Endothelial cell of umbilical vein (primary cell): ENCODE data around the gene C19orf25. TPM values are rescaled to one million over a fixed set of nuclear protein-coding genes. Genes with fewer than 3 reads are reported as not detected.

Experiments
- BruUV-seq: library from RNA; stranded (reverse); fragments of 400-500 nt; replicated peaks from 2 replicates; lab custom pipeline; 2021; lab: Mats Ljungman, UMichigan
- CTCF ChIA-PET: fragments of 300-600, 350-600 bp; sonication (Branson Sonifier 250); formaldehyde crosslinking; loops from one replicate; lab custom pipeline; 2021; ENCODE audit warnings: antibody characterized with exemption, inconsistent platforms; lab: Charles Lee
- POLR2A ChIA-PET: fragments of 300-600, 350-600 bp; sonication (Branson Sonifier 250); formaldehyde crosslinking; loops from one replicate; lab custom pipeline; 2021; ENCODE audit warnings: antibody characterized with exemption, inconsistent platforms; lab: Charles Lee
- DNase-seq: peaks from one replicate; pipeline ENCODE4 v3.0.0-alpha.2; 2011; ENCODE audit warnings: low read depth, low spot score
- FAIRE-seq: peaks from 2 replicates; lab custom pipeline; 2011; peaks lifted over from hg19 to GRCh38; lab: Jason Lieb, UNC
- H2AFZ ChIP-seq: 2 replicates; pipeline ENCODE4 v1.6.0; 2012; ENCODE audit warnings: low read depth, low read length, control low read depth, inconsistent platforms
- H3K27ac ChIP-seq: 2 replicates; pipeline ENCODE4 v1.5.1; 2011; ENCODE audit warnings: low read depth, mild to moderate bottlenecking, control low read depth, low read length, moderate library complexity; ENCODE audit not compliant: insufficient read depth
- H3K27me3 ChIP-seq, 2 experiments: 2 replicates each; pipeline versions ENCODE4 v1.6.0 to v1.6.1; 2011; ENCODE audit warnings: low read length in 2 of 2, mixed read lengths in 1 of 2; ENCODE audit not compliant: control insufficient read depth in 2 of 2, insufficient read depth in 2 of 2
- H3K36me3 ChIP-seq, 2 experiments: 2 replicates in 1 of 2; 3 replicates in 1 of 2; pipeline ENCODE4 v1.5.1; 2011; ENCODE audit warnings: low read length in 2 of 2, mild to moderate bottlenecking in 1 of 2, moderate library complexity in 1 of 2; ENCODE audit not compliant: control insufficient read depth in 2 of 2, insufficient read depth in 2 of 2; ENCODE audit errors: extremely low read depth in 1 of 2
- H3K4me1 ChIP-seq: 3 replicates; pipeline ENCODE4 v1.5.1; 2011; ENCODE audit warnings: mild to moderate bottlenecking, low read length; ENCODE audit not compliant: control insufficient read depth, insufficient read depth; ENCODE audit errors: extremely low read depth
- H3K4me2 ChIP-seq: 2 replicates; pipeline ENCODE4 v1.6.1; 2011; ENCODE audit warnings: low read length, control low read depth, mixed read lengths; ENCODE audit not compliant: insufficient read depth
- H3K4me3 ChIP-seq, 3 experiments: fragments of 200-600 bp in 1 of 3; sonication (generic), shearing (Covaris generic) in 1 of 3; replicated peaks in 1 of 3; 2 replicates each; pipeline ENCODE4 v1.5.1; 2011 to 2016; ENCODE audit warnings: control low read depth in 3 of 3, low read length in 3 of 3, mild to moderate bottlenecking in 2 of 3, inconsistent platforms in 1 of 3, low read depth in 1 of 3, moderate library complexity in 1 of 3; ENCODE audit not compliant: insufficient read depth in 1 of 3
- H3K79me2 ChIP-seq: 2 replicates; pipeline ENCODE4 v1.6.0; 2012; ENCODE audit warnings: low read length, inconsistent platforms; ENCODE audit not compliant: control insufficient read depth, insufficient read depth
- H3K9ac ChIP-seq: replicated peaks from 2 replicates; pipeline ENCODE3; 2011; ENCODE audit warnings: low read length, control low read depth; ENCODE audit not compliant: insufficient read depth; ENCODE audit errors: extremely low read depth
- H3K9me1 ChIP-seq: replicated peaks from 3 replicates; pipeline ENCODE4 v1.6.0; 2011; ENCODE audit warnings: mild to moderate bottlenecking, low read length; ENCODE audit not compliant: control insufficient read depth, insufficient read depth; ENCODE audit errors: extremely low read depth
- H3K9me3 ChIP-seq: replicated peaks from 2 replicates; pipeline ENCODE4 v1.5.1; 2012; ENCODE audit warnings: low read length, inconsistent platforms; ENCODE audit not compliant: control insufficient read depth, insufficient read depth
- H4K20me1 ChIP-seq: replicated peaks from 2 replicates; pipeline ENCODE3; 2011; ENCODE audit warnings: mild to moderate bottlenecking, low read length; ENCODE audit not compliant: control insufficient read depth, insufficient read depth; ENCODE audit errors: extremely low read depth
- EZH2 ChIP-seq: IDR thresholded peaks from 2 replicates; pipeline ENCODE4 v1.6.1; 2012; ENCODE audit warnings: borderline replicate concordance, low read depth, mild to moderate bottlenecking, moderate library complexity, low read length, inconsistent platforms; ENCODE audit not compliant: severe bottlenecking
- FOS ChIP-seq: IDR thresholded peaks from 2 replicates; pipeline ENCODE4 v1.6.1; 2011; ENCODE audit warnings: mild to moderate bottlenecking, low read length, moderate library complexity, borderline replicate concordance; ENCODE audit not compliant: insufficient read depth
- GATA2 ChIP-seq: IDR thresholded peaks from 2 replicates; pipeline ENCODE4 v1.7.0; 2011; ENCODE audit warnings: low read depth, mild to moderate bottlenecking, moderate library complexity, mixed read lengths, low read length; ENCODE audit not compliant: insufficient read length, insufficient read depth
- JUN ChIP-seq: IDR thresholded peaks from 2 replicates; pipeline ENCODE4 v1.6.1; 2011; ENCODE audit warnings: borderline replicate concordance, low read depth; ENCODE audit not compliant: insufficient read length, insufficient read depth
- MYC ChIP-seq: IDR thresholded peaks from one replicate; pipeline ENCODE4 v1.6.1; 2011; ENCODE audit warnings: mild to moderate bottlenecking, low read depth, low read length
- POLR2A ChIP-seq: IDR thresholded peaks from 2 replicates; pipeline ENCODE4 v1.6.1; 2012; ENCODE audit warnings: low read depth, mild to moderate bottlenecking, control low read depth, low read length
- POLR2AphosphoS5 ChIP-seq: IDR thresholded peaks from 2 replicates; pipeline ENCODE4 v1.6.1; 2012; ENCODE audit warnings: low read depth, mild to moderate bottlenecking, control low read depth, low read length, moderate library complexity; ENCODE audit not compliant: insufficient read depth
- dilution Hi-C: fragments of 300-500 bp; cut with MboI; formaldehyde crosslinking; loops from one replicate; pipeline ENCODE4 v1.15.0; 2019; ENCODE audit warnings: low sequenced_read_pairs; ENCODE audit not compliant: extremely low pct_ligation_motif_present
- intact Hi-C: fragments of 100-400 bp; cut with micrococcal nuclease; formaldehyde crosslinking; loops from one replicate; pipeline ENCODE4 v1.10.0; 2022
- polyA plus RNA-seq, 4 experiments: library from polyadenylated mRNA; depleted of rRNA in 3 of 4; stranded (reverse) in 3 of 4; unstranded in 1 of 4; fragments of >200 nt; gene quantifications; 2 replicates each; pipeline versions ENCODE4 v1.2.1 to v1.2.3, GENCODE V29; 2011 to 2012; ENCODE audit warnings: missing spikeins in 1 of 4
- total RNA-seq: library from RNA; stranded (reverse); gene quantifications from 2 replicates; pipeline ENCODE4 v1.2.3, GENCODE V29; 2021
- TF ChIP-seq, protein P1 (sequence below), 2 donors: IDR thresholded peaks; 1 replicate in 1 of 2; 2 replicates in 1 of 2; pipeline ENCODE4 v1.5.1; 2011; ENCODE audit warnings: low read length in 2 of 2, mild to moderate bottlenecking in 2 of 2, moderate library complexity in 2 of 2, control low read depth in 1 of 2, inconsistent platforms in 1 of 2, low read depth in 1 of 2; ENCODE audit not compliant: insufficient read depth in 1 of 2; ENCODE audit errors: extremely low read depth in 1 of 2
- TF ChIP-seq, protein P2 (sequence below): IDR thresholded peaks from 2 replicates; pipeline ENCODE4 v1.6.1; 2011; ENCODE audit not compliant: insufficient read depth, insufficient read length

Gene C19orf25
- total and polyA plus RNA-seq, 2 donors (not counting 3 experiments of a cell fraction or from before 2014, with no cell fraction given): 28.0 to 34.6 TPM

DNA sequence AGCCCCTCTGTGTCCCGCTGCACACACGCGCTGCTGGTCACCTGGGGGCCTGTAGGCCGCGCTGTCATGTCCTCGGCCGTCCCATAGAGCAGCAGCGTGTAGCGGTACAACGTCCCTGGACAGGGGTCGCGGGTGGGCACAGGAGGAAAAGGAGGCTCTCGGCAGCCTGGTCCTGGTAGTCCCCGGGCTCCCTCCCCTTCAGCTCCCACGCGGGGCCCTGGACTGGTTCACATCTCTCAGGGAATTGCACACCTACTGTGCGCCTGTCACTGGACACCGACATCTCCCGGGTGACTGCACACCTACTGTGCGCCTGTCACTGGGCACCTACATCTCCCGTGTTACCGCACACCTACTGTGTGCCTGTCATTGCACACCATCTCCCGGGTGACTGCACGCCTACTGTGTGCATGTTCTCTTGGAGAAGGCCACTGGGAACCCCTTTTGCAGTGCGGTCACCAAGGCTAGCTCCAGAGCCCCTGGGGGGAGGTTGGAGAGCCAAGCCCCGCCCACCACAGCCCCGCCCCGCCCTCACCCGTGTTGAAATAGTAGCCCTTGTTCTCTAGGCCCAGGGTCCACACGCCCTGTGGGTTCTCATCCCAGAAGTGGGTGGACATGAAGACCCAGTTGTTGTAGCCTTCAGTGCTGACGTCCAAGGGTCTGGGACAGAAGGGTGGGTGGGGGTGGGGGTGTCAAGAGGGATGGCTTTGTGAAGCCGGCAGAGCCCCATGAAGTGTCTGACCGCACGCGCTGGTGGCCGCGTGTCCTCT, 3.5 kb upstream of the C19orf25 start:
- no peaks in the 10 kb centered on the region for H3K27me3 ChIP-seq
- no TSS peak for BruUV-seq
- dilution Hi-C loops (no loop called here), intact Hi-C loops (no loop called here)
- H3K79me2 ChIP-seq: peaks cover 5% of the 10 kb centered on the region
- H2AFZ ChIP-seq: no peak overlapping the region
- H3K9me3 ChIP-seq: no peaks in the 10 kb centered on the region
- ChIA-PET POLR2A (no interaction called here), CTCF (no interaction called here)
- TF ChIP-seq, protein P1, sequence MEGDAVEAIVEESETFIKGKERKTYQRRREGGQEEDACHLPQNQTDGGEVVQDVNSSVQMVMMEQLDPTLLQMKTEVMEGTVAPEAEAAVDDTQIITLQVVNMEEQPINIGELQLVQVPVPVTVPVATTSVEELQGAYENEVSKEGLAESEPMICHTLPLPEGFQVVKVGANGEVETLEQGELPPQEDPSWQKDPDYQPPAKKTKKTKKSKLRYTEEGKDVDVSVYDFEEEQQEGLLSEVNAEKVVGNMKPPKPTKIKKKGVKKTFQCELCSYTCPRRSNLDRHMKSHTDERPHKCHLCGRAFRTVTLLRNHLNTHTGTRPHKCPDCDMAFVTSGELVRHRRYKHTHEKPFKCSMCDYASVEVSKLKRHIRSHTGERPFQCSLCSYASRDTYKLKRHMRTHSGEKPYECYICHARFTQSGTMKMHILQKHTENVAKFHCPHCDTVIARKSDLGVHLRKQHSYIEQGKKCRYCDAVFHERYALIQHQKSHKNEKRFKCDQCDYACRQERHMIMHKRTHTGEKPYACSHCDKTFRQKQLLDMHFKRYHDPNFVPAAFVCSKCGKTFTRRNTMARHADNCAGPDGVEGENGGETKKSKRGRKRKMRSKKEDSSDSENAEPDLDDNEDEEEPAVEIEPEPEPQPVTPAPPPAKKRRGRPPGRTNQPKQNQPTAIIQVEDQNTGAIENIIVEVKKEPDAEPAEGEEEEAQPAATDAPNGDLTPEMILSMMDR (IDR thresholded peaks at IDR 0.05; ENCODE audit: extremely low read depth in 1 of 2, insufficient read depth in 1 of 2, low read depth in 1 of 2, low read length in 2 of 2): no peak
- TF ChIP-seq FOS: no peak
- TF ChIP-seq GATA2: no peak
- no peak for TF ChIP-seq POLR2AphosphoS5
- TF ChIP-seq JUN: no peak
- TF ChIP-seq MYC: no peak
- no peak for TF ChIP-seq POLR2A
- TF ChIP-seq, protein P2, sequence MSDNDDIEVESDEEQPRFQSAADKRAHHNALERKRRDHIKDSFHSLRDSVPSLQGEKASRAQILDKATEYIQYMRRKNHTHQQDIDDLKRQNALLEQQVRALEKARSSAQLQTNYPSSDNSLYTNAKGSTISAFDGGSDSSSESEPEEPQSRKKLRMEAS: no peak
- no peak for TF ChIP-seq EZH2
- FAIRE-seq (no peak), DNase-seq (no peak)
- no peak overlapping the region for H3K9ac ChIP-seq
- H3K27ac ChIP-seq: no peak overlapping the region
- no peaks in the 10 kb centered on the region for H4K20me1 ChIP-seq
- no peaks in the 10 kb centered on the region for H3K9me1 ChIP-seq
- H3K4me2 ChIP-seq: no peak overlapping the region
- H3K4me1 ChIP-seq: peaks cover 3% of the 10 kb centered on the region
- no peak overlapping the region for H3K4me3 ChIP-seq
- no peaks in the 10 kb centered on the region for H3K36me3 ChIP-seq
